Choroid plexus epithelial cell (primary cell): ENCODE results near the gene PHRF1.

Source experiments
- DNase-seq: peaks from one replicate; pipeline ENCODE4 v3.0.0-alpha.2; 2010; ENCODE audit warnings: low read depth
- H3K4me3 ChIP-seq: 2 replicates; pipeline ENCODE4 v1.5.1; 2011; ENCODE audit warnings: low read depth, mild to moderate bottlenecking, control low read depth, low read length, moderate library complexity
- CTCF ChIP-seq: conservative IDR thresholded peaks from 2 replicates; pipeline ENCODE4 v1.5.1; 2011; ENCODE audit warnings: low read depth, mild to moderate bottlenecking, control low read depth, inconsistent platforms, low read length, moderate library complexity

Gene PHRF1

GRCh38 chr11:618856-619627, 42.8 kb downstream of the PHRF1 start:
- TF ChIP-seq CTCF = no peak
- no peak for DNase-seq
- no peak overlapping the region for H3K4me3 ChIP-seq

GRCh38 chr11:619628-620050, 43.4 kb downstream of the PHRF1 start:
- TF ChIP-seq CTCF = no peak
- no peak overlapping the region for H3K4me3 ChIP-seq
- DNase-seq = no peak

- DNase-seq = no peak
- no peak overlapping the region for H3K4me3 ChIP-seq
- no peak for TF ChIP-seq CTCF
Measured at GRCh38 chr11:620201-620600, 43.9 kb downstream of the PHRF1 start.

DNA sequence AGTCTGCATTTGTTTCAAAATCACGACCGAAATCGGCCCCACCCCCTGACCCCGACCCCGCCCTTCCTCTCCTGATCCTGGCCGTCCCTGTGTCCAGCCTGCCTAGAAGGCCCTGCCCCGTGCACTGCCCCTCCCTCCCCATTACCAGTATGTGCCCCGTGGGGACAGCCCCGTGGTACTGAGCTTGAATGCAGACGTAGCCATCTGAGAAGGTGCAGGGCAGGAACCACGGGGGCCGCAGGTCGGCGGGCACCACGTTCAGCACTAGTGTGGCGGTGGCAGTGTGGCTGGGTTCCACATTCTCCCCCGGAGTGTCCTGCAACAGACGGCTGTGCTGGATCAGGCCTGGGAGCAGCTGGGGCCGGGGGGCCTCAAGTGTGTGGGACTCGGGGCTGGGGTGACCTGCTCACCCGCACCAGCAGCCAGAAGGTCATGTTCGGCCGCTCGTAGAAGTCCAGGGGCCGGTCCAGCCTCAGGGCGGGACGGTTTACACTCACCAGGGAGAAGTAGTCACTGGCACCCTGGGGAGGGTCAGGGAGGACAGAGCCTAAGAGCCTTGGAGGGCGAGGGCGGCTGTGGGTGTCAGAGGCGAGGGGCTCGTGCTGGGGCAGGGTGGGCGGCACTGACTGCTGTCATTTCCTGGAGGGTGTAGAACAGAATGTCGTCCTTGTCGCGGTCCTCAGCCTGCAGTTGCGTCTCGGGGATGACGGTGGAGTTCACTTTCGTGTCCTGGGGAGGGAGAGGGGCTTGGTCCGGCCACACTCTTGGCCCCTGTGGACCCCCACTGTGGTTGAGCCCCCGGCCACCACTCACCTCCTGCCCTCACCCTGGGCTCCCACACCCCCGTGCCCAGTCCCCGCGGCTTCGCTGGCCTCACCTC, 44.9 kb downstream of the PHRF1 start:
- DNase-seq = no peak
- TF ChIP-seq CTCF = no peak
- no peak overlapping the region for H3K4me3 ChIP-seq

DNA sequence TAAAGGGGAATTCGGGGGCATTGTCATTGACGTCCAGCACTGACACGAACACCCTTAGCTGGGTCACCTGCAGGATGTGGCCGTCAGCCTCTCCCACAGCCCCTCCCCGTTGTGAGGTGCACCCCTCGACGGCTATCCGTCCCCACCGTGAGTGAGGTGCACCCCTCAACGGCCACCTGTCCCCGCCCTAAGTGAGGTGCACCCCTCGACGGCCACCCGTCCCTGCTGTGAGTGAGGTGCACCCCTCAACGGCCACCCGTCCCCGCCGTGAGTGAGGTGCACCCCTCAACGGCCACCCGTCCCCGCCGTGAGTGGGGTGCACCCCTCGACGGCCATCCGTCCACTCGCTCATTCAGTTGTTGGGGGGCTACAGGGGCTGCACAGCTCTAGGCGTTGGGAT, 45.6 kb downstream of the PHRF1 start:
- TF ChIP-seq CTCF = no peak
- no peak for DNase-seq
- no peak overlapping the region for H3K4me3 ChIP-seq

GRCh38 chr11:623349-623869, 47.1 kb downstream of the PHRF1 start:
- no peak for DNase-seq
- no peak for TF ChIP-seq CTCF
- no peak overlapping the region for H3K4me3 ChIP-seq
